NCI-H2107 (cell line): Measurements from ENCODE around the gene DPH6.
"Not testable (repeated sequence)": the region's sequence is repeated elsewhere in the genome, so short reads cannot be mapped to it uniquely, and the experiment has no call there.

Experiments
- DNase-seq: peaks from one replicate; lab custom pipeline; 2025; lab: John Stamatoyannopoulos, UW

DPH6 gene

GRCh38 chr15:35545824-35546510 lies at the start of gene DPH6:
TSS of gene DPH6 (minus strand) at chr15:35546165. CDS start at chr15:35546141, 24 bp downstream.
- DNase-seq = peak; percentile 12

- no peak for DNase-seq
Measured at GRCh38 chr15:35595656-35596055, 49.7 kb upstream of the DPH6 start.

- not testable (repeated sequence) for DNase-seq
Measured at GRCh38 chr15:35591987-35592386, 46.0 kb upstream of the DPH6 start.

- no peak for DNase-seq
Measured at GRCh38 chr15:35583863-35584528, 38.0 kb upstream of the DPH6 start.

GRCh38 chr15:35580606-35581005 lies 34.6 kb upstream of the DPH6 start:
- DNase-seq = no peak

GRCh38 chr15:35567392-35567791 lies 21.4 kb upstream of the DPH6 start:
- no peak for DNase-seq

- no peak for DNase-seq
Measured at GRCh38 chr15:35566991-35567390, 21.0 kb upstream of the DPH6 start.

GRCh38 chr15:35565901-35566300 lies 19.9 kb upstream of the DPH6 start:
- DNase-seq = no peak

GRCh38 chr15:35562641-35563040 lies 16.7 kb upstream of the DPH6 start:
- no peak for DNase-seq

- DNase-seq = no peak
Measured at GRCh38 chr15:35561308-35561707, 15.3 kb upstream of the DPH6 start.

- no peak for DNase-seq
Measured at GRCh38 chr15:35560870-35561269, 14.9 kb upstream of the DPH6 start.

GRCh38 chr15:35560258-35560657 lies 14.3 kb upstream of the DPH6 start:
- no peak for DNase-seq

- DNase-seq = no peak
Measured at GRCh38 chr15:35559683-35560082, 13.7 kb upstream of the DPH6 start.

- DNase-seq = no peak
Measured at GRCh38 chr15:35557544-35557943, 11.6 kb upstream of the DPH6 start.

- no peak for DNase-seq
Measured at GRCh38 chr15:35557012-35557411, 11.0 kb upstream of the DPH6 start.

- DNase-seq = no peak
Measured at GRCh38 chr15:35555244-35555643, 9.3 kb upstream of the DPH6 start.

- DNase-seq = no peak
Measured at GRCh38 chr15:35550957-35551356, 5.0 kb upstream of the DPH6 start.

- DNase-seq = no peak
Measured at GRCh38 chr15:35549567-35549966, 3.6 kb upstream of the DPH6 start.

GRCh38 chr15:35548435-35548834 lies 2.5 kb upstream of the DPH6 start:
- no peak for DNase-seq

- no peak for DNase-seq
Measured at GRCh38 chr15:35547775-35548364, 1.9 kb upstream of the DPH6 start.

GRCh38 chr15:35546511-35547381 lies 781 bp upstream of the DPH6 start:
- no peak for DNase-seq

- no peak for DNase-seq
Measured at GRCh38 chr15:35545316-35545823, 595 bp downstream of the DPH6 start.
